WTC11 (cell line): Measurements from ENCODE around the gene MRPS11. TPM values are rescaled to one million over a fixed set of nuclear protein-coding genes. Genes with fewer than 3 reads are reported as not detected.

ENCODE experiments used
- ATAC-seq: fragments of 200-7000 bp; cut with Tn5 transposase; 2 replicates; pipeline ENCODE4 v1.10.0; 2021; ENCODE audit warnings: mild to moderate bottlenecking, moderate library complexity
- CTCF ChIA-PET: fragments of 300-600 bp; sonication (Branson Sonifier 250); formaldehyde crosslinking; loops from one replicate; lab custom pipeline; 2021; ENCODE audit warnings: antibody characterized with exemption; lab: Charles Lee
- POLR2A ChIA-PET: fragments of 350-600 bp; sonication (Branson Sonifier 250); formaldehyde crosslinking; loops from one replicate; lab custom pipeline; 2021; ENCODE audit warnings: antibody characterized with exemption; lab: Charles Lee
- DNase-seq: peaks from one replicate; pipeline ENCODE4 v3.0.0; 2021; ENCODE audit warnings: low spot score
- H3K27ac Mint-ChIP-seq: 2 replicates; pipeline ENCODE4 v1.8.0; 2021; ENCODE audit warnings: mixed read lengths
- H3K27me3 Mint-ChIP-seq: 2 replicates; pipeline ENCODE4 v1.8.0; 2021; ENCODE audit warnings: low read depth, mild to moderate bottlenecking, moderate library complexity, mixed read lengths
- H3K36me3 Mint-ChIP-seq: 2 replicates; pipeline ENCODE4 v1.8.0; 2021; ENCODE audit warnings: mixed read lengths
- H3K4me1 Mint-ChIP-seq: 2 replicates; pipeline ENCODE4 v1.8.0; 2022; ENCODE audit warnings: mixed read lengths
- H3K4me3 Mint-ChIP-seq: 2 replicates; pipeline ENCODE4 v1.8.0; 2021; ENCODE audit warnings: mild to moderate bottlenecking, moderate library complexity, mixed read lengths
- H3K9me3 Mint-ChIP-seq: 2 replicates; pipeline ENCODE4 v1.8.0; 2021; ENCODE audit warnings: mixed read lengths
- CBFB ChIP-seq: sonication (generic); formaldehyde crosslinking; IDR thresholded peaks from 2 replicates; pipeline ENCODE4 v1.8.1; 2022; ENCODE audit warnings: mild to moderate bottlenecking, low read depth, missing genetic modification reagents
- ESRRA ChIP-seq: sonication (generic); formaldehyde crosslinking; IDR thresholded peaks from 2 replicates; pipeline ENCODE4 v1.8.1; 2022; ENCODE audit warnings: mild to moderate bottlenecking, missing genetic modification reagents, borderline replicate concordance
- ETV6 ChIP-seq: sonication (generic); formaldehyde crosslinking; IDR thresholded peaks from 2 replicates; pipeline ENCODE4 v1.8.1; 2022; ENCODE audit warnings: mild to moderate bottlenecking, missing genetic modification reagents
- GTF2I ChIP-seq: fragments of 250-450 bp; sonication (Bioruptor Pico); conservative IDR thresholded peaks from 2 replicates; pipeline ENCODE4 v1.4.0; 2021; ENCODE audit warnings: mild to moderate bottlenecking
- HMGA2 ChIP-seq: fragments of 250-450 bp; sonication (Bioruptor Pico); IDR thresholded peaks from 2 replicates; pipeline ENCODE4 v1.4.0; 2021; ENCODE audit warnings: mild to moderate bottlenecking, moderate library complexity
- IRF2 ChIP-seq: sonication (generic); formaldehyde crosslinking; IDR thresholded peaks from 2 replicates; pipeline ENCODE4 v1.8.0; 2022; ENCODE audit warnings: low read depth, missing genetic modification reagents, borderline replicate concordance
- MXD4 ChIP-seq: fragments of 250-450 bp; sonication (Bioruptor Pico); IDR thresholded peaks from 2 replicates; pipeline ENCODE4 v1.8.0; 2021; ENCODE audit warnings: mild to moderate bottlenecking, moderate library complexity, borderline replicate concordance
- MYBL2 ChIP-seq: sonication (generic); formaldehyde crosslinking; IDR thresholded peaks from 2 replicates; pipeline ENCODE4 v1.8.1; 2023; ENCODE audit warnings: mild to moderate bottlenecking, moderate library complexity, missing genetic modification reagents
- NFE2L1 ChIP-seq: sonication (generic); formaldehyde crosslinking; IDR thresholded peaks from 2 replicates; pipeline ENCODE4 v1.8.1; 2023; ENCODE audit warnings: missing genetic modification reagents
- RELA ChIP-seq: sonication (generic); formaldehyde crosslinking; IDR thresholded peaks from 2 replicates; pipeline ENCODE4 v1.8.1; 2022; ENCODE audit warnings: missing genetic modification reagents, mild to moderate bottlenecking, borderline replicate concordance
- SMAD4 ChIP-seq: sonication (generic); formaldehyde crosslinking; IDR thresholded peaks from 2 replicates; pipeline ENCODE4 v1.8.0; 2022; ENCODE audit warnings: mild to moderate bottlenecking, missing genetic modification reagents
- ZNF121 ChIP-seq: sonication (generic); formaldehyde crosslinking; IDR thresholded peaks from 2 replicates; pipeline ENCODE4 v1.8.0; 2023; ENCODE audit warnings: missing genetic modification reagents
- total RNA-seq: library from RNA; stranded (reverse); gene quantifications from 3 replicates; pipeline ENCODE4 v1.2.3, GENCODE V29; 2021
- TF ChIP-seq, protein P1 (sequence below): sonication (generic); formaldehyde crosslinking; conservative IDR thresholded peaks from 2 replicates; pipeline ENCODE4 v1.8.1; 2023; ENCODE audit warnings: mild to moderate bottlenecking, low read depth, missing genetic modification reagents, moderate library complexity
- TF ChIP-seq, protein P2 (sequence below): sonication (generic); formaldehyde crosslinking; IDR thresholded peaks from 2 replicates; pipeline ENCODE4 v1.8.1; 2023; ENCODE audit warnings: mild to moderate bottlenecking, moderate library complexity, missing genetic modification reagents
- TF ChIP-seq, protein P3 (sequence below): sonication (generic); formaldehyde crosslinking; IDR thresholded peaks from 2 replicates; pipeline ENCODE4 v1.8.0; 2023; ENCODE audit warnings: missing genetic modification reagents
- TF ChIP-seq, protein P4 (sequence below): fragments of 200-600 bp; IDR thresholded peaks from 2 replicates; pipeline ENCODE4 v1.8.0; 2022; ENCODE audit warnings: antibody characterized with exemption
- TF ChIP-seq, protein P5 (sequence below): sonication (generic); formaldehyde crosslinking; IDR thresholded peaks from 2 replicates; pipeline ENCODE4 v1.8.0; 2022; ENCODE audit warnings: mild to moderate bottlenecking, missing genetic modification reagents
- TF ChIP-seq, protein P6 (sequence below): sonication (generic); formaldehyde crosslinking; IDR thresholded peaks from 2 replicates; pipeline ENCODE4 v1.8.1; 2023; ENCODE audit warnings: mild to moderate bottlenecking, missing genetic modification reagents
- TF ChIP-seq, protein P7 (sequence below): sonication (generic); formaldehyde crosslinking; IDR thresholded peaks from 2 replicates; pipeline ENCODE4 v1.8.1; 2023; ENCODE audit warnings: mild to moderate bottlenecking, missing genetic modification reagents, moderate library complexity

The MRPS11 gene
- total RNA-seq, 1 experiment from 2014 or later, result 49.1 TPM

DNA sequence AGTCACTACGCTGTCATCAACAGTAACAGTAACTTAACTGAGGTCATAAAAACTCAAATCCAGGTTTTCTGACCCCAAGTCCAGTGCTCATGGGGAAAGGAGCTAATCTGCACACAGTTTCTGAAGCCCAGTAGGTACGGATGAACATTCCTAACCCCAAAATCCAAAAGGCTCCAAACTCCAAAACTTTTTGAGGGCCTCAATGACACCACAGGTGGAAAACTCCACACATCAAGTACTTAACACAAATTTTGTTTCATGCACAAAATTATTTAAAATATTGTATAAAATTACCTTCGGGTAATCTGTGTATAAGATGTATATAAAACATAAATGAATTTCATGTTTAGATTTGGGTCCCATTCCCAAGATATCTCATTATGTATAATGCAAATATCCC is 10.8 kb upstream of the MRPS11 start (continued):
- TF ChIP-seq, protein P1, sequence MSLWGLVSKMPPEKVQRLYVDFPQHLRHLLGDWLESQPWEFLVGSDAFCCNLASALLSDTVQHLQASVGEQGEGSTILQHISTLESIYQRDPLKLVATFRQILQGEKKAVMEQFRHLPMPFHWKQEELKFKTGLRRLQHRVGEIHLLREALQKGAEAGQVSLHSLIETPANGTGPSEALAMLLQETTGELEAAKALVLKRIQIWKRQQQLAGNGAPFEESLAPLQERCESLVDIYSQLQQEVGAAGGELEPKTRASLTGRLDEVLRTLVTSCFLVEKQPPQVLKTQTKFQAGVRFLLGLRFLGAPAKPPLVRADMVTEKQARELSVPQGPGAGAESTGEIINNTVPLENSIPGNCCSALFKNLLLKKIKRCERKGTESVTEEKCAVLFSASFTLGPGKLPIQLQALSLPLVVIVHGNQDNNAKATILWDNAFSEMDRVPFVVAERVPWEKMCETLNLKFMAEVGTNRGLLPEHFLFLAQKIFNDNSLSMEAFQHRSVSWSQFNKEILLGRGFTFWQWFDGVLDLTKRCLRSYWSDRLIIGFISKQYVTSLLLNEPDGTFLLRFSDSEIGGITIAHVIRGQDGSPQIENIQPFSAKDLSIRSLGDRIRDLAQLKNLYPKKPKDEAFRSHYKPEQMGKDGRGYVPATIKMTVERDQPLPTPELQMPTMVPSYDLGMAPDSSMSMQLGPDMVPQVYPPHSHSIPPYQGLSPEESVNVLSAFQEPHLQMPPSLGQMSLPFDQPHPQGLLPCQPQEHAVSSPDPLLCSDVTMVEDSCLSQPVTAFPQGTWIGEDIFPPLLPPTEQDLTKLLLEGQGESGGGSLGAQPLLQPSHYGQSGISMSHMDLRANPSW (CRISPR knock-in tag), result no peak
- TF ChIP-seq CBFB (no peak), IRF2 (no peak)
- TF ChIP-seq, protein P2, sequence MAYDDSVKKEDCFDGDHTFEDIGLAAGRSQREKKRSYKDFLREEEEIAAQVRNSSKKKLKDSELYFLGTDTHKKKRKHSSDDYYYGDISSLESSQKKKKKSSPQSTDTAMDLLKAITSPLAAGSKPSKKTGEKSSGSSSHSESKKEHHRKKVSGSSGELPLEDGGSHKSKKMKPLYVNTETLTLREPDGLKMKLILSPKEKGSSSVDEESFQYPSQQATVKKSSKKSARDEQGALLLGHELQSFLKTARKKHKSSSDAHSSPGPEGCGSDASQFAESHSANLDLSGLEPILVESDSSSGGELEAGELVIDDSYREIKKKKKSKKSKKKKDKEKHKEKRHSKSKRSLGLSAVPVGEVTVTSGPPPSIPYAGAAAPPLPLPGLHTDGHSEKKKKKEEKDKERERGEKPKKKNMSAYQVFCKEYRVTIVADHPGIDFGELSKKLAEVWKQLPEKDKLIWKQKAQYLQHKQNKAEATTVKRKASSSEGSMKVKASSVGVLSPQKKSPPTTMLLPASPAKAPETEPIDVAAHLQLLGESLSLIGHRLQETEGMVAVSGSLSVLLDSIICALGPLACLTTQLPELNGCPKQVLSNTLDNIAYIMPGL (CRISPR knock-in tag), result no peak
- TF ChIP-seq, protein P3, sequence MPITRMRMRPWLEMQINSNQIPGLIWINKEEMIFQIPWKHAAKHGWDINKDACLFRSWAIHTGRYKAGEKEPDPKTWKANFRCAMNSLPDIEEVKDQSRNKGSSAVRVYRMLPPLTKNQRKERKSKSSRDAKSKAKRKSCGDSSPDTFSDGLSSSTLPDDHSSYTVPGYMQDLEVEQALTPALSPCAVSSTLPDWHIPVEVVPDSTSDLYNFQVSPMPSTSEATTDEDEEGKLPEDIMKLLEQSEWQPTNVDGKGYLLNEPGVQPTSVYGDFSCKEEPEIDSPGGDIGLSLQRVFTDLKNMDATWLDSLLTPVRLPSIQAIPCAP, result no peak

DNA sequence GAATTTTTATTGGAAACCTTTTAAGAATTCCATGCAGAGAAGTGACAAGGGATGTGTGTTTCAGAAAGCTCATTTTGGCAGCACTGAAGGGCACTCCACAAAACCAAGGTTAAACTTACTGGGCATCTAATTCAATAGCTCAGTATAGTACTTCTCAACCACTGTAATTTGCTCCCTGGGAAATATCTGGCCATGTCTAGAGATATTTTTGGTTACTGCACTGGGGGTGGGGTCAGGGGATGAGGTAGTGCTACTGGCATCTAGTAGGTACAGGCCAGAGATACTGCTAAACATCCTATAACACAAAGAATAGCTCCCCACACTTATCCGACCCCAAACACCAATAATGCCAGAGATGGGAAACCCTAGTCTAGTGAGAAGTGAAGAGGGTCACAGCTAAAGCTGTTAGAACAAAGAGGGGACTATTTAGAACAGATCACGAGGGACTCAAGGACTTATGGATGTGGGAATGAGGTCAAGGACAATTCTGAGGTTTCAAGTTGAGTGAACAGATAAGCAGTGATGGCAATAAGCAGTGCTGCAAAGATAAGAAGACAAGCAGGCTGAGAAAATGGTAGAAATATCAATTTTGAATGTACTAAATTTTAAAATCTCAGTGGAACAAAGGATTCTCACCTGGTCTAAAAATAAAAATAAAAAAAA is 3.5 kb upstream of the MRPS11 start:
- Mint-ChIP-seq H3K4me3 (no peak overlapping the region), H3K9me3 (no peaks in the 10 kb centered on the region), H3K27me3 (no peaks in the 10 kb centered on the region), H3K4me1 (peaks cover 16% of the 10 kb centered on the region), H3K36me3 (peaks cover 50% of the 10 kb centered on the region), H3K27ac (no peak overlapping the region)
- TF ChIP-seq HMGA2 (CRISPR knock-in tag), result no peak
- TF ChIP-seq, protein P4, sequence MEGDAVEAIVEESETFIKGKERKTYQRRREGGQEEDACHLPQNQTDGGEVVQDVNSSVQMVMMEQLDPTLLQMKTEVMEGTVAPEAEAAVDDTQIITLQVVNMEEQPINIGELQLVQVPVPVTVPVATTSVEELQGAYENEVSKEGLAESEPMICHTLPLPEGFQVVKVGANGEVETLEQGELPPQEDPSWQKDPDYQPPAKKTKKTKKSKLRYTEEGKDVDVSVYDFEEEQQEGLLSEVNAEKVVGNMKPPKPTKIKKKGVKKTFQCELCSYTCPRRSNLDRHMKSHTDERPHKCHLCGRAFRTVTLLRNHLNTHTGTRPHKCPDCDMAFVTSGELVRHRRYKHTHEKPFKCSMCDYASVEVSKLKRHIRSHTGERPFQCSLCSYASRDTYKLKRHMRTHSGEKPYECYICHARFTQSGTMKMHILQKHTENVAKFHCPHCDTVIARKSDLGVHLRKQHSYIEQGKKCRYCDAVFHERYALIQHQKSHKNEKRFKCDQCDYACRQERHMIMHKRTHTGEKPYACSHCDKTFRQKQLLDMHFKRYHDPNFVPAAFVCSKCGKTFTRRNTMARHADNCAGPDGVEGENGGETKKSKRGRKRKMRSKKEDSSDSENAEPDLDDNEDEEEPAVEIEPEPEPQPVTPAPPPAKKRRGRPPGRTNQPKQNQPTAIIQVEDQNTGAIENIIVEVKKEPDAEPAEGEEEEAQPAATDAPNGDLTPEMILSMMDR, result no peak
- TF ChIP-seq ESRRA (CRISPR knock-in tag), result no peak
- TF ChIP-seq, protein P5, sequence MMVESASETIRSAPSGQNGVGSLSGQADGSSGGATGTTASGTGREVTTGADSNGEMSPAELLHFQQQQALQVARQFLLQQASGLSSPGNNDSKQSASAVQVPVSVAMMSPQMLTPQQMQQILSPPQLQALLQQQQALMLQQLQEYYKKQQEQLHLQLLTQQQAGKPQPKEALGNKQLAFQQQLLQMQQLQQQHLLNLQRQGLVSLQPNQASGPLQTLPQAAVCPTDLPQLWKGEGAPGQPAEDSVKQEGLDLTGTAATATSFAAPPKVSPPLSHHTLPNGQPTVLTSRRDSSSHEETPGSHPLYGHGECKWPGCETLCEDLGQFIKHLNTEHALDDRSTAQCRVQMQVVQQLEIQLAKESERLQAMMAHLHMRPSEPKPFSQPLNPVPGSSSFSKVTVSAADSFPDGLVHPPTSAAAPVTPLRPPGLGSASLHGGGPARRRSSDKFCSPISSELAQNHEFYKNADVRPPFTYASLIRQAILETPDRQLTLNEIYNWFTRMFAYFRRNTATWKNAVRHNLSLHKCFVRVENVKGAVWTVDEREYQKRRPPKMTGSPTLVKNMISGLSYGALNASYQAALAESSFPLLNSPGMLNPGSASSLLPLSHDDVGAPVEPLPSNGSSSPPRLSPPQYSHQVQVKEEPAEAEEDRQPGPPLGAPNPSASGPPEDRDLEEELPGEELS (CRISPR knock-in tag), result no peak
- TF ChIP-seq RELA (CRISPR knock-in tag), result no peak
- TF ChIP-seq MYBL2 (CRISPR knock-in tag), result no peak
- TF ChIP-seq ZNF121 (CRISPR knock-in tag), result no peak
- TF ChIP-seq SMAD4, result no peak
- TF ChIP-seq, protein P6, sequence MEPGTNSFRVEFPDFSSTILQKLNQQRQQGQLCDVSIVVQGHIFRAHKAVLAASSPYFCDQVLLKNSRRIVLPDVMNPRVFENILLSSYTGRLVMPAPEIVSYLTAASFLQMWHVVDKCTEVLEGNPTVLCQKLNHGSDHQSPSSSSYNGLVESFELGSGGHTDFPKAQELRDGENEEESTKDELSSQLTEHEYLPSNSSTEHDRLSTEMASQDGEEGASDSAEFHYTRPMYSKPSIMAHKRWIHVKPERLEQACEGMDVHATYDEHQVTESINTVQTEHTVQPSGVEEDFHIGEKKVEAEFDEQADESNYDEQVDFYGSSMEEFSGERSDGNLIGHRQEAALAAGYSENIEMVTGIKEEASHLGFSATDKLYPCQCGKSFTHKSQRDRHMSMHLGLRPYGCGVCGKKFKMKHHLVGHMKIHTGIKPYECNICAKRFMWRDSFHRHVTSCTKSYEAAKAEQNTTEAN (CRISPR knock-in tag), result no peak
- no peak for TF ChIP-seq NFE2L1
- TF ChIP-seq GTF2I, result no peak
- TF ChIP-seq, protein P2 (CRISPR knock-in tag), result no peak
- TF ChIP-seq MXD4 (CRISPR knock-in tag), result no peak
- TF ChIP-seq, protein P7, sequence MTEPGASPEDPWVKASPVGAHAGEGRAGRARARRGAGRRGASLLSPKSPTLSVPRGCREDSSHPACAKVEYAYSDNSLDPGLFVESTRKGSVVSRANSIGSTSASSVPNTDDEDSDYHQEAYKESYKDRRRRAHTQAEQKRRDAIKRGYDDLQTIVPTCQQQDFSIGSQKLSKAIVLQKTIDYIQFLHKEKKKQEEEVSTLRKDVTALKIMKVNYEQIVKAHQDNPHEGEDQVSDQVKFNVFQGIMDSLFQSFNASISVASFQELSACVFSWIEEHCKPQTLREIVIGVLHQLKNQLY (CRISPR knock-in tag), result no peak
- TF ChIP-seq ETV6, result no peak
- CTCF ChIA-PET, result no interaction called here
- no peak for DNase-seq
- POLR2A ChIA-PET, result no interaction called here
- no peak for ATAC-seq
